Thyroid gland (tissue), 4 donors: ENCODE results near the gene PCNX3.

Source experiments
- POLR2A ChIP-seq, 2 donors: fragments of 450-650 bp; IDR thresholded peaks; one replicate each; pipeline ENCODE4 v1.6.1; 2017; ENCODE audit warnings: antibody characterized with exemption in 2 of 2, mild to moderate bottlenecking in 2 of 2, moderate library complexity in 1 of 2
- TF ChIP-seq, protein P1 (sequence below), 6 experiments: fragments of 200-600 bp in 3 of 6; fragments of 450-650 bp in 3 of 6; sonication (generic) in 3 of 6; IDR thresholded peaks; one replicate each; pipeline ENCODE4 v1.5.1; 2016 to 2019; ENCODE audit warnings: antibody characterized with exemption in 6 of 6, mild to moderate bottlenecking in 2 of 6, inconsistent platforms in 1 of 6, moderate library complexity in 1 of 6

DNA sequence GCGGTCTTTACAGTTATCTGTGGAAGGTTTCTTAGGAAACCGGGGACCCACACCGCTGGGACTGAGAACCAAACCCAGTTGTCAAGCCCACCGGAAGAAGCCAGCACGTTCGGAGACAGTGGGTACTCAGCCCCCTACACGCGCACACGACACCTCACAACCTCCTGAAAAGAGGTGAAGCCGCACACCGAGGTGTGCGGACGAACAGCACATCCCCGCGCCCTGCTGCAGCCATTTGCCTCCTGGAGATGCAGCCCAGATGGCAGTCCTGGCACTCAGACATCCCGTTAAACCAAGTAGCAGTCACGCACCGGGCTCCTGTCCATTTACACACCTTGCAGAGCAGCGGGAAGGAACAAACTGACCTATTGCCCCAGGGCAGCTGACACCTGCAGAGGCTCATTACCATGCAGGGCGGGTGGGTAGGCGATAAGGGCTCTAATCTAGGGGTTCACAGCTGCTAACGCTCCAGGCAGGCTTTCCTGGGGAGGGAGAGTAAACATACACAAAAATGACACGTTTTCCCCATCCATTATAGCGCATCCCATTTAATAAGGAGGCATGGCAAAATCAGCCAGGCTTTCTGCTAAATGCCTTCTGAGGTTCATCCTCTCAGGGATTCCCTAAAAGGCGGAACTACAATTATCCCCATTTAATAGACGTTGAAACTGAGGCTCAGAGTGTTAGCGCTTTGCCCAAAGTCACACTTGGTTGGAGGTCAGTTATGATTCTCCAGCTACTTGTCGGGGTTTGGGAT, 40.6 kb upstream of the PCNX3 start:
- TF ChIP-seq, protein P1, sequence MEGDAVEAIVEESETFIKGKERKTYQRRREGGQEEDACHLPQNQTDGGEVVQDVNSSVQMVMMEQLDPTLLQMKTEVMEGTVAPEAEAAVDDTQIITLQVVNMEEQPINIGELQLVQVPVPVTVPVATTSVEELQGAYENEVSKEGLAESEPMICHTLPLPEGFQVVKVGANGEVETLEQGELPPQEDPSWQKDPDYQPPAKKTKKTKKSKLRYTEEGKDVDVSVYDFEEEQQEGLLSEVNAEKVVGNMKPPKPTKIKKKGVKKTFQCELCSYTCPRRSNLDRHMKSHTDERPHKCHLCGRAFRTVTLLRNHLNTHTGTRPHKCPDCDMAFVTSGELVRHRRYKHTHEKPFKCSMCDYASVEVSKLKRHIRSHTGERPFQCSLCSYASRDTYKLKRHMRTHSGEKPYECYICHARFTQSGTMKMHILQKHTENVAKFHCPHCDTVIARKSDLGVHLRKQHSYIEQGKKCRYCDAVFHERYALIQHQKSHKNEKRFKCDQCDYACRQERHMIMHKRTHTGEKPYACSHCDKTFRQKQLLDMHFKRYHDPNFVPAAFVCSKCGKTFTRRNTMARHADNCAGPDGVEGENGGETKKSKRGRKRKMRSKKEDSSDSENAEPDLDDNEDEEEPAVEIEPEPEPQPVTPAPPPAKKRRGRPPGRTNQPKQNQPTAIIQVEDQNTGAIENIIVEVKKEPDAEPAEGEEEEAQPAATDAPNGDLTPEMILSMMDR (IDR thresholded peaks at IDR 0.05), result no peak
- no peak for TF ChIP-seq POLR2A (IDR thresholded peaks at IDR 0.05)
